CD4-positive, alpha-beta T cell (primary cell): Measurements from ENCODE around the gene RDH13. TPM values are rescaled to one million over a fixed set of nuclear protein-coding genes. Genes with fewer than 3 reads are reported as not detected.
A peak's percentile ranks its signal among the peaks of the same experiment; 100 is the strongest.

Experiments used
- ATAC-seq: fragments of 200-7000 bp; cut with Tn5 transposase; one replicate; pipeline ENCODE4 v1.10.0; 2022; ENCODE audit warnings: mild to moderate bottlenecking; ENCODE audit not compliant: poor library complexity
- CTCF ChIA-PET: fragments of 350-600 bp; sonication (Branson Sonifier 250); formaldehyde crosslinking; loops from one replicate; lab custom pipeline; 2021; ENCODE audit warnings: antibody characterized with exemption, inconsistent platforms; lab: Charles Lee
- POLR2A ChIA-PET: fragments of 350-600 bp; sonication (Branson Sonifier 250); formaldehyde crosslinking; loops from one replicate; lab custom pipeline; 2021; ENCODE audit warnings: antibody characterized with exemption, inconsistent platforms; lab: Charles Lee
- DNase-seq, 14 experiments: peaks; one replicate each; pipeline ENCODE4 v3.0.0-alpha.2; 2013 to 2020; ENCODE audit warnings: mixed read lengths in 2 of 14
- H3K27ac ChIP-seq, 2 donors: one replicate each; pipeline versions ENCODE4 v1.5.1 to v1.7.0; 2013; ENCODE audit warnings: low read length in 2 of 2, low read depth in 1 of 2, mild to moderate bottlenecking in 1 of 2
- H3K27me3 ChIP-seq, 2 experiments: 1 replicate in 1 of 2; 2 replicates in 1 of 2; pipeline versions ENCODE4 v1.6.1 to v1.7.0; 2013; ENCODE audit warnings: low read length in 2 of 2, control low read depth in 1 of 2, mild to moderate bottlenecking in 1 of 2, moderate library complexity in 1 of 2; ENCODE audit not compliant: insufficient read depth in 2 of 2, control insufficient read depth in 1 of 2
- H3K36me3 ChIP-seq: one replicate; pipeline ENCODE4 v1.6.1; 2013; ENCODE audit warnings: low read length, control low read depth; ENCODE audit not compliant: insufficient read depth
- H3K4me1 ChIP-seq: one replicate; pipeline ENCODE4 v1.6.1; 2013; ENCODE audit warnings: low read length, control low read depth; ENCODE audit not compliant: insufficient read depth
- H3K4me3 ChIP-seq: one replicate; pipeline ENCODE4 v1.5.1; 2013; ENCODE audit warnings: mild to moderate bottlenecking, low read length, moderate library complexity
- H3K9me3 ChIP-seq, 2 experiments: 1 replicate in 1 of 2; 2 replicates in 1 of 2; pipeline versions ENCODE4 v1.6.1 to v1.7.0; 2013; ENCODE audit warnings: low read length in 2 of 2, mild to moderate bottlenecking in 2 of 2, control low read depth in 1 of 2, moderate library complexity in 1 of 2; ENCODE audit not compliant: control insufficient read depth in 1 of 2, insufficient read depth in 1 of 2
- H3K27ac Mint-ChIP-seq: one replicate; pipeline ENCODE4 v1.8.0; 2020; ENCODE audit warnings: mixed read lengths
- H3K27me3 Mint-ChIP-seq: one replicate; pipeline ENCODE4 v1.8.0; 2021; ENCODE audit warnings: mixed read lengths
- H3K36me3 Mint-ChIP-seq: one replicate; pipeline ENCODE4 v1.8.0; 2021; ENCODE audit warnings: low read depth, mixed read lengths
- H3K4me1 Mint-ChIP-seq: one replicate; pipeline ENCODE4 v1.8.0; 2021; ENCODE audit warnings: low read depth, mixed read lengths
- H3K4me3 Mint-ChIP-seq: one replicate; pipeline ENCODE4 v1.8.0; 2020; ENCODE audit warnings: mild to moderate bottlenecking, mixed read lengths
- H3K9me3 Mint-ChIP-seq: one replicate; pipeline ENCODE4 v1.8.0; 2020; ENCODE audit warnings: mixed read lengths
- CTCF ChIP-seq: fragments of 200-600 bp; IDR thresholded peaks from one replicate; pipeline ENCODE4 v1.8.0; 2022; ENCODE audit warnings: antibody characterized with exemption, mild to moderate bottlenecking
- intact Hi-C, 2 experiments: fragments of 100-400 bp; cut with DNase I in 1 of 2; cut with micrococcal nuclease in 1 of 2; formaldehyde crosslinking; loops; one replicate each; pipeline versions ENCODE4 v1.15.1 to v1.9.0; 2023 to 2025; cut with DNase I, micrococcal nuclease
- total RNA-seq, 174 experiments: library from RNA in 2 of 174; stranded (reverse) in 2 of 174; gene quantifications; one replicate each; pipeline ENCODE4 v1.2.3 and lab custom pipeline; 2021 to 2026

Gene RDH13
- total RNA-seq, 2 experiments from 2014 or later, result 7.4 to 8.8 TPM

GRCh38 chr19:55081770-55082019 lies 18.7 kb upstream of the RDH13 start:
- Mint-ChIP-seq H3K4me1 (peaks cover 25% of the 10 kb centered on the region), H3K27me3 (peaks cover 78% of the 10 kb centered on the region), H3K36me3 (no peaks in the 10 kb centered on the region), H3K9me3 (no peaks in the 10 kb centered on the region), H3K27ac (no peak overlapping the region), H3K4me3 (peak overlapping the region; percentile 85)
- no peak overlapping the region for H3K27ac ChIP-seq
- peak overlapping the region; percentile 57 for H3K4me3 ChIP-seq
- ATAC-seq (no peak), DNase-seq (no peak)
- peaks cover 0 to 36% of the 10 kb centered on the region in 2 experiments for H3K9me3 ChIP-seq
- H3K36me3 ChIP-seq, result no peaks in the 10 kb centered on the region
- TF ChIP-seq CTCF, result no peak
- intact Hi-C loops, result loop anchor here (2.0 to 5.0 kb wide), 2 partner anchors 19 to 619 kb away; partner anchors contain the start of genes LENG9 (in 1 of the 2) and RDH13 (in 1 of the 2)
- peaks cover 38% of the 10 kb centered on the region for H3K4me1 ChIP-seq
- POLR2A ChIA-PET, result interaction anchor here (0.9 kb wide), 1 partner anchor 36 kb away, joined by 5 read pairs; the partner anchor contains the start of gene PPP1R12C
- CTCF ChIA-PET, result no interaction called here
- peaks cover 36 to 53% of the 10 kb centered on the region in 2 experiments for H3K27me3 ChIP-seq

- intact Hi-C loops, result loop anchor here (2.0 to 5.0 kb wide), 2 partner anchors 18 to 619 kb away; partner anchors contain the start of genes LENG9 (in 1 of the 2) and RDH13 (in 1 of the 2)
- no peak overlapping the region for H3K27ac ChIP-seq
- H3K27me3 ChIP-seq, result peaks cover 34 to 51% of the 10 kb centered on the region in 2 experiments
- Mint-ChIP-seq H3K27me3 (peaks cover 82% of the 10 kb centered on the region), H3K4me3 (peak overlapping the region; percentile 85), H3K27ac (peak overlapping the region; percentile 49), H3K9me3 (no peaks in the 10 kb centered on the region), H3K4me1 (peaks cover 25% of the 10 kb centered on the region), H3K36me3 (no peaks in the 10 kb centered on the region)
- DNase-seq (peak; percentile 74 to 95 (median 86)), ATAC-seq (peak; percentile 71)
- peaks cover 0 to 36% of the 10 kb centered on the region in 2 experiments for H3K9me3 ChIP-seq
- ChIA-PET POLR2A (interaction anchor here (0.9 to 1.7 kb wide), 4 partner anchors 18 to 573 kb away, joined by 3 to 9 read pairs (median 4); partner anchors contain the start of genes PPP1R12C, RDH13 and U2AF2), CTCF (interaction anchor here (1.2 kb wide), 1 partner anchor 11 kb away, joined by 3 read pairs; no protein-coding TSS in a partner anchor)
- H3K4me1 ChIP-seq, result peaks cover 35% of the 10 kb centered on the region
- peak overlapping the region; percentile 57 for H3K4me3 ChIP-seq
- TF ChIP-seq CTCF, result no peak
- H3K36me3 ChIP-seq, result no peaks in the 10 kb centered on the region
Observed at GRCh38 chr19:55080968-55081769, 18.2 kb upstream of the RDH13 start.

GRCh38 chr19:55080121-55080967 lies 17.4 kb upstream of the RDH13 start:
- peak overlapping the region; percentile 49 for H3K27ac Mint-ChIP-seq
- peak overlapping the region; percentile 57 for H3K4me3 ChIP-seq
- intact Hi-C loops, result loop anchor here (2.0 to 5.0 kb wide), 2 partner anchors 18 to 618 kb away; partner anchors contain the start of genes LENG9 (in 1 of the 2) and RDH13 (in 1 of the 2)

More at GRCh38 chr19:55080121-55080967, 17.4 kb upstream of the RDH13 start:
- Mint-ChIP-seq H3K4me3 (peak overlapping the region; percentile 85), H3K4me1 (peaks cover 25% of the 10 kb centered on the region), H3K9me3 (no peaks in the 10 kb centered on the region), H3K27me3 (peaks cover 77% of the 10 kb centered on the region), H3K36me3 (no peaks in the 10 kb centered on the region)
- ATAC-seq (peak; percentile 60), DNase-seq (peak in 13 of 14 experiments; percentile 25 to 81 (median 53))
- Histone ChIP-seq H3K36me3 (no peaks in the 10 kb centered on the region), H3K9me3 (peaks cover 0 to 36% of the 10 kb centered on the region in 2 experiments), H3K4me1 (peaks cover 33% of the 10 kb centered on the region), H3K27me3 (peaks cover 29 to 44% of the 10 kb centered on the region in 2 experiments), H3K27ac (no peak overlapping the region)
- ChIA-PET CTCF (interaction anchor here (1.2 kb wide), 1 partner anchor 10 kb away, joined by 3 read pairs; no protein-coding TSS in a partner anchor), POLR2A (interaction anchor here (0.9 to 1.7 kb wide), 4 partner anchors 17 to 574 kb away, joined by 3 to 9 read pairs (median 4); partner anchors contain the start of genes PPP1R12C, RDH13 and U2AF2)
- TF ChIP-seq CTCF, result no peak
